Astrocyte of the cerebellum (primary cell): ENCODE data around the gene CBR1.

Experiments used
- DNase-seq: peaks from one replicate; pipeline ENCODE4 v3.0.0-alpha.2; 2011; ENCODE audit warnings: low read depth
- H3K4me3 ChIP-seq: 2 replicates; pipeline ENCODE4 v1.5.1; 2011; ENCODE audit warnings: mild to moderate bottlenecking, low read depth, low read length, moderate library complexity
- CTCF ChIP-seq: IDR thresholded peaks from 2 replicates; pipeline ENCODE4 v1.5.1; 2012; ENCODE audit warnings: low read length, low read depth, moderate library complexity, mild to moderate bottlenecking; ENCODE audit errors: missing control alignments
- in situ Hi-C: cut with HindIII; loops from 2 replicates; pipeline ENCODE4 v1.10.0; 2017; ENCODE audit warnings: low sequenced_read_pairs

The CBR1 gene

GRCh38 chr21:36059823-36060158 is 10.0 kb upstream of the CBR1 start:
- DNase-seq: no peak
- in situ Hi-C loops: no loop called here
- no peak for TF ChIP-seq CTCF
- H3K4me3 ChIP-seq: peak overlapping the region; percentile 93

GRCh38 chr21:36060159-36060921 is 9.5 kb upstream of the CBR1 start, which contains the start of gene SETD4:
Gene SETD4, minus strand, starts transcription at chr21:36060526. Its CDS starts 1,638 bp downstream, at chr21:36058888.
- no peak for TF ChIP-seq CTCF
- peak within 1 kb of the TSS; percentile 93 for H3K4me3 ChIP-seq
- in situ Hi-C loops: no loop called here
- DNase-seq: peak; percentile 72

- TF ChIP-seq CTCF: no peak
- in situ Hi-C loops: no loop called here
- no peak for DNase-seq
- H3K4me3 ChIP-seq: no peak overlapping the region
These were observed 8.4 kb upstream of the CBR1 start for GRCh38 chr21:36061445-36061844.

- DNase-seq: no peak
- TF ChIP-seq CTCF: no peak
- no peak overlapping the region for H3K4me3 ChIP-seq
- in situ Hi-C loops: no loop called here
These were observed 6.3 kb upstream of the CBR1 start for GRCh38 chr21:36063375-36064084.

- no peak overlapping the region for H3K4me3 ChIP-seq
- no peak for DNase-seq
- TF ChIP-seq CTCF: no peak
- in situ Hi-C loops: no loop called here
These were observed 5.8 kb upstream of the CBR1 start for GRCh38 chr21:36064085-36064460.

GRCh38 chr21:36065497-36066036 is 4.3 kb upstream of the CBR1 start:
- in situ Hi-C loops: no loop called here
- DNase-seq: no peak
- no peak overlapping the region for H3K4me3 ChIP-seq
- TF ChIP-seq CTCF: no peak
